HG03045 (cell line): ENCODE data around the gene MYH10.
"Not testable (repeated sequence)": the region's sequence is repeated elsewhere in the genome, so short reads cannot be mapped to it uniquely, and the experiment has no call there.

ENCODE experiments used
- ATAC-seq: cut with Tn5 transposase; IDR thresholded peaks from one replicate; pipeline ENCODE4 v1.9.1; 2021; ENCODE audit warnings: mild to moderate bottlenecking, moderate library complexity; ENCODE audit not compliant: unreplicated experiment

The MYH10 gene

DNA sequence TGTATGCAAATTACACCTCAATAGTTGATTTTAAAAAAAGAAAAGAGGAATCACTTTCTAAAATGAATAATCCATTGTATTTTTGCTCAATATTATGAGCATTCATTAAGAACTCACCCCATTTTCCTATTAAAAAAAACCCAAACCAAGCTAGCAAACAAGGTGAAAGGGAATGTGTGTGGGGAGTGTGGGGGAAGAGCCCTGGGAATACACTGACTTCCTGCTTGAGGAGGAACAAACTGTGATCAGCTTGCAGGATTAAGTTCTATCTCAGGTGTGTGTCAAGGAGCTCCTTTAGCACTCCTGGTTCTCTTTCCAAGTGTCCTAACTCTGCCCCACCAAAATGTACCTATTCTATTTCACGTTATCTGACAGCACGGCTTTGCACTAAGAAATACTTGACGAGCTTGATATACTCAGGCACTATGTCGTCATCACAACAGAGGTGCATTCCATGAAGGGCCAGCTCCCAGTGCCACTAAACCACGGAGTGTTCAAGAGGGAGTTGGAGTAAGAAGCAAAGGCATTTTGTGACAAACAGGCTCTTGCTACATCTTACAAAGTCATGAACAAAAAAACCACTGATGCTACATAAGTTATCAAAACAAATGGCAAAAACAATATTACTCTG, 73.2 kb downstream of the MYH10 start:
- ATAC-seq, result no peak

DNA sequence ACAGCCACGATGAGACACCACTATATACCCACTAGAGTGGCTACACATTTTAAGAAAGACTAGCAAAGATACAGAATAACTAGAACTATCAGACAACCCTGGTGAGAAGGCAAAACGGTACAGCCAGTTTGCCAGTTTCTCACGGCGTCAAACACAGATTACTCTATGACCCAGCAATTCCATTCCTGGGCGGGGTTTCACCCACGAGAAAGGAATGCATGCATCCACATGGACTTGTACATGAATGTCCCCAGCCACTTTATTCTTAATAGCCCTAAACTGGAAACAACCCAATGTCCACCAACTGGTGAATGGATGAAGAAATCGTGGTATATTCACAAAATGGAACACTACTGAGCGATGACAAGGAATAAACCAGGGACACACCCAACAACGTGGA, 74.5 kb downstream of the MYH10 start:
- no peak for ATAC-seq

DNA sequence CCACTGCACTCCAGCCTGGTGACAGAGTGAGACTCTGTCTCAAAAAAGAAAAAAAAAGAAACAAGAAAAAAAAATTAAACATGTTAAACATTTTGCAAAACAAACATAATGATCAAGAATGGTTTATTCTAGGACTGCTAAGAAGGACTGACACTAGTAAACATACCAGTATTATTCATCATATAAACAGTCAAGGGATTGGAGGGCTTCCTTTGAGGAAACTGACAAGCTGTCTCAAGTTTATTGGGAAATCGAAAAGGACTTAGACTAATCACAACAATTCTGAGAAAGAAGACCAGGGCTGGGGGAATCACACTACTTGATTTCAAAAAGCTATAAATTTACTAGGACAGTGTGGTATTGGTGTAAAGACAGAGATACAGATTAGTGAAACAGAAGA, 75.5 kb downstream of the MYH10 start:
- ATAC-seq, result no peak

DNA sequence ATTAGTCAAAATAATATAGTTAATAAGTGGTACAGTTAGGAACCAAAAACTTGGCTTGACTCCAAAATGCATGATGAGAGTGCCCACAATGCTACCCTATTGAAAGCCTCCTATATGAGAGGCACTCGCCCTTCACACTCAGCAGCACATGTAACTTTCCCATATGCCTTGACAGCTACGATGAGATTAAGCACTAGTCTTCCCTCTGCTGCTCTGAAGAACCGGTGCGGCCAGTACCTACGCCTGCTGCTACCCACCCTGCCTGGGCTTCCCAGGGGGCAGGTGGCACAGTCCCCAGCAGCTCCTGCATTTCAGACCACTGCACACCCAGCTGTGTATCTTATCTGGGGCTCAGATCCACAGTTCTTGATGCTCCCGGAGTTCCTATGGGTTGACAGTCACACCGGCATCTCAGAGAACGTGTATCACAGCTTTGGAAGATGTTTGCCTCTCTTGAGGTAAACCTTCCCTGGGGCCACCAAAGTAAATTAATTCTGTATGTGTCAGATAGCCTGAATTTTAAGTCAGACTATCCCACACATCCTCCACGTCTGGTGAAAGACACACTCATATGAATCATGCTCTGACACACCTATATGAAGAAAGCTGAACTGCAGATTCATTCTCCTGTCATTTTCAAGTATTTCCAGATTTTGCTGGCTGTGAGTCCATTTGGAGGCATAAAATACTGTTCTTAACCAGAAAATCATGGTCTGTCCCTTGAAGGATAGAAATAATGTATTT, 77.8 kb downstream of the MYH10 start:
- no peak for ATAC-seq

DNA sequence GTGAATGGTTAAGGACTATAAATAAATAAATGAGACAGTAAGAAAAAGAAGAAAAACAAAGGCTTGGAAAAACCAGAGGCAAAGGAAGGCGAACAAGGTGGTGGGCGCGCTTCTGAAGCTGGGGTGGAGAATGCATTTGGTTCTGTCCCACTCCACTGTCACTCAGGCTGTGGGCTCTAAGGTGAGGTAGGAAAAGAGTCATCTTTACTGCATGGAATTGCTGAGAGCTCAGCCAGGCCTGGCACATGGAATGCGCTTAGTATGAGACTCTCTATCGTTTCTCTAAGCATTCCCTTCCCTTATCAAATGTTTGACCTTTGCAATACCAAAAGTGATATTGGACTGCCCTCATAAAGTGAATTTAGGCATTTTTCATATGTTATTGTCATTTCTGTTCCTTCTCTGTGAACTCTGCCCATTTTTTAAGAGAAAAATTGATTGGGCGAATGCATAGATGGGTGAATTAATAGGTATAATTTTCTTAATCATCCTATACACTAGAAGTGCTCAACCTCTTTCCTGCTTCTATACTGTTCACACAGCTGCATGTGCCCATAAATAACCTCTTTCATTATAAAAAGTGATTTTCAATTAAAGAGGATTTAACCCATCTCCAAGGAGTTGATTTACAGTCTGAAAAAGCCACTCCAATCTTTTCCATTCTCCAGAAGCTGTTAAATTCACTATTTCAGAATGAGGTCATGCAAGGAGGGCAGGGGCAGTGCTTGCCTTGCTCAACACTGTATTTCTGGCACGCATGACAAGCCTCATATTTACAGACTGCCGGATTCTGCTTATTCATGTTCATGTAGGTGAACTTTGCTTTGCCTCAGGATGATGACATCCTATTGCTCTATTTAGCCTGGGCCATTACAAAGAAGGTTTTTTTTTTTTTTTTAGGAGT, 87.7 kb downstream of the MYH10 start:
- no peak for ATAC-seq

DNA sequence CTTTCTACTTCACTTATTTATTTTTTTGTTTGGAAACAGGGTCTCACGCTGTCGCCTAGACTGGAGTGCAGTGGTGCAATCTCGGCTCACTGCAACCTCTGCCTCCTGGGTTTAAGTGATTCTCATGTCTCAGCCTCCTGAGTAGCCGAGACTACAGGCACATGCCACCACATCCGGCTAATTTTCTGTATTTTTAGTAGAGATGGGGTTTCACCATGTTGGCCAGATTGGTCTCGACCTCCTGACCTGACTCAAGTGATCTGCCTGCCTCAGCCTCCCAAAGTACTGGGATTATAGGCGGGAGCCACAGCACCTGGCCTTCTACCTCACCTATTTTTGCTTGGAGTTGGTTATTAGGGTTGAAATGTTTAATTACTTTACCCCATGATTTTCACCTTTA, 90.5 kb downstream of the MYH10 start:
- not testable (repeated sequence) for ATAC-seq

DNA sequence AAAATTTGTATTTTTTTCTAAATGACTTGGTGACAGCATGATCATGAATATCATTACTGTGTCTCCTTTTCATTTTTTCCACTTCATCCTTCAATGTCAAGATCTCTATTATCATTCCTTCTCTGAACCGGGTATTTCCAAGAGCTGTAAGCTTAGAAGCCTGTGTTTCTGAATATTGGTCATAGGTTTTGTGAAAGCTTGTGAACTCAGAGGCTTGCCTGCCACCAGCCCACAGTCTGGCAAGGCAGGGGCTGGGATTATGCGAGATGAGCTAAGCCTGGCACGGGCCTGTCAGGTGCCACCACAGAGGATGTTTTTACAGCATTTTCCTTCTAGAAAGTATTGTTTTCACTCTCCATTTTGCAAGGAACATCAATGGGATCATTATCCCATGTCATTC, 92.8 kb downstream of the MYH10 start:
- no peak for ATAC-seq

DNA sequence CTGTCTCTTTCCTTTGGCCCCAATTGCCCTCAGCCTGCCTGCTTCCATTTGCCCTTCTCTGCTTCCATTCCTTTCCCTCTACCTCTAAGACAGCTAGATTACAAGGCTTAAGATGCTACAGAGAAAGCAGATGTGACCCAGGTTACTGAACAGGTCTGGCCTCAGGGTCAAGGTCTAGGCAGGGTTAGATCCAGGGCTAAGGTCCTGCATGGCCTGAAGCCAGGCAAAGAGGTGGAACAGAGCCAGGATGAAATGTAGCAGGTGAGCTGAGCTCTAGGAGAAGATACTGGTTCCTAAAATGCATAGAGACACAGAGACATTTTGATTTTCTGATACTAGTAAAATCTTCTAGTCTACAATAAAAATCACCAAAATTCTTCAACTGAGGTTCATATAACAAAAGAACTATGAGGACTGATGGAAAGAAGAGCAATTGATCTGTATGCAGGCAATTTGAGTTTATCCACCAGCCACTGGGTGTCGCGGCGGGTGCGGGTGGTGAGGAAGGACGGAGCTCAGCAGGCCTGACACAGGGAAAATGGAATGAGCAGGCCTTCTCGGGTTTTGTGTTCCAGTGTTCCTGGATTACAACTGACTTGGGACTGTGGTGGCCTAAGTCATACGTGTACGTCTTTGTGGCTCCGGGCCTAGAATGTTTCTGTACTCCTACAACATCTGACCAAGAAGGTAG, 95.9 kb downstream of the MYH10 start:
- ATAC-seq, result no peak

DNA sequence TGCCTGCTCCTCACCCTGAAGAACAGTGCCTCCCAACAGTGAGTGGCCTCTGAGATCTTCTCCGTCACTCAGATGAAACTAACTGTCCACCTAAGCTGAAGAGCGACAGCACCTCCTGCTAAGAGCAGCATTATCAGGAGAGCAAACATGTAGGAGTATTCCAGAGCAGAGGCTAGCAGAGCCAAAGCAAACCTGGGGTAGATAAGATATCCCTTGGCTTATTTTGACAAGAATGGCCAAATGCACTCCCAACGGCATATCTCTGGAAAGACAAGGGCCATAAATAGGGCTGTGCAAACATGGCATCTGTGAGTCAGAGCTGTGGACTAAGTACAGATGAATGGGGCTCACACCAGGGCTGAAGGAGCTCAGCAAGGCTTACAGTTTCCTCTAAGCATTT, 98.5 kb downstream of the MYH10 start:
- no peak for ATAC-seq

DNA sequence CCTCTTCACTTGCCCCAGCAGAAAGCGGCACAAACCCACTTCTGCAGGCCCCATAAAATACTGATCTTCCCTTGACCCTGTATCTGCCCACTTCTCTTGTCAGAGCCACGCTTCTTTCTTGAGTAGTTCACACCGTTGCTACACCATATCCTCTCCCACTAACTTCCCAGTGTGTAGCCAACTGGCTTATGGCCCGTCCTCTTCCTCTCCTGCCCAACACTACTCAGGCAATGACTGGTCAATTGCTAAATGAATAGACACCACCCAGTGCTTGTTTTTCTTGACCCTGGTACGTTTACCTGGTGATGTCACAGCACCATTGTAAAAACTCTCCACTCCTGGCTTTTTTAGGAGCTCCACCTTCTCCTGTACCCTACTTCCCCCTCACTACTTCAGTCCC, 107.9 kb downstream of the MYH10 start:
- ATAC-seq, result no peak

DNA sequence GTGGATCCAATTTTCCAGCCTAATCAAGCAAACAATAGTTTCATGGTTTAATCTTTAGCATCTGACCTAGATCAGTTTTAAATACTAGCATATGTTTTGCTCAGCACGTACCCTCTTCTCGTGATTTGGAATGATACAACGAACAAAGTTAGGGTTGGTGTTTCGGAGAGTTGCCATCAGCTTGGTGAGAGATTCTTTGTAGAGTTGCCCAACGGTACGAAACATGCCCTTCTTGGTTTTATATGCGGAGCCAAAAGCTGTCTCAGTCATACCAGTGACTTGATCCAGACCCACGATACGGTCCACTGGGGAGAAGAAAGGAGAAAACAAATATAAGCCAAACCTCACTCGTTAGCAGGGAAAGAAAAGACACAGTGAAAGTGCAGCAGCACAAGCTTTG, 109.5 kb downstream of the MYH10 start:
- no peak for ATAC-seq

DNA sequence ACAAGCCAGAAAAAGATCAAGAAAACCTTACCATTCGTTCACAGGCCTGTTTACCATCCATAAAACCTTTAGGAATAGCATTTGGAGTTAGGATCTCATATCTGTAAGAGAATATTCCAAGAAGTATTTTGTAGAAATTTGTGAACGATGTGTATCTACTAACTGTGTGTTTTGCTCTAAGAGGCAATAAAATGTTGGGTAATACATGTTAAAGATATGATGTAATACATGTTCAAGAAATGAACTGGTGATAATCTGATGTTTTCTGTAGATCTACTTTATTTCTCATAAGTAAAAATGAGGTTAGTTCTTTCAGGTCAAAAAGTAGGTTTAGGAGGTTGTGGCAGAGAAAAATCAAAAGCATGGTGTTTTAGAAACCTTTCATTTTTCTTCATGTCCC, 111.7 kb downstream of the MYH10 start:
- no peak for ATAC-seq

DNA sequence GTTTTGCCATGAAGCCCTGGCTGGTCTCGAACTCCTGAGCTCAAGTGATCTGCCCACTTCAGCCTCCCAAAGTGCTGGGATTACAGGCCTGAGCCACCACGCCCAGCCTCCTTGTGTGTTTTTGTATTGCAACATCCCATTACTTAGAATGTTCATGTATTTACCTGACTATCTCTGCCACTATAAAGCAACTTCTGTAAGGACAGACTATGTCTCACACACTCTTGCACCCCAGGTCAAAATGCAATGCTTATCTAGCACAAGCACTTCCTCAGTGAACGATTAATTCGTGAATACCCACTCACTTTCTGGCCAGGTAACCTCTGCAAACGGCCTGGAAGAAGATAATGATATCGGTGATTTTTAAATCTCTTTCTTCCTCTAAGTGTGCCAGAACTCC, 112.2 kb downstream of the MYH10 start:
- ATAC-seq, result no peak

DNA sequence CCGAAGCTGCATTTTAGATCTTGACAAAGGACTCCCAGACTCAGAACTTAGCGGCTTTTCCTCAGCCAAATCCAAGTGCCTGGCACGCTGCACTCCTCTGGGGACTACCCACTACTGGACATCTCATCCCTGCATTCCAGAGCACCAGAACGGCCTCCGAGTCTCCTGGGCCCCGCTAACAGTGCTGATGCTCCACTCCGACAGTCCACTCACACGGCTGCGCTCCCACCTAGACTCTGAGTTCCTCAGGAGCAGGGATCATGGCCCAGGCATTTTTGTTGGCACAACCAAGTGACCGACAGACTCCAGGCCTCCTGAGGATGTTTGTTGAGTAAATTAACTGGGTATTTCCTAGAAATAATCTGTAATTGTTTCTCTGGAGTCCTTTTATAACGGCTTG, 115.7 kb downstream of the MYH10 start:
- no peak for ATAC-seq

DNA sequence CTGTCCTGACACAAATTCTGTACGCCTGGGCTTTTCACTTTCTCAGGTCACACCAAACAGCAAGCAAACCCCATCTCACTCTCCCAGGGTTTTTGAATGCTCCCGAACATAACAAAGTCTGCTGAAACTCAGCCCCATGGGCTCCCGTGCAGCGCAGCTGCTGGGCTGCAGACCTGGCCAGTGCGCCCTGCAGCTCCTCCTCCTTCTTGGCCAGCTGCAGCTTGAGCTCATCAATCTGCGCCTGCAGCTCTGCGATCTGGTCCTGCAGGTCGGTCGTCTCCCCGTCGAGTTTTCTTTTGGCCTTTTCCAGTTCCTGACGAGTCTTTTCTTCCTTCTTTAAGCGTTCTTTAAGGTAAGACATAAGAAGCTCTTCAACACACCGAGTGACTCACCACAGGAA, 124.4 kb downstream of the MYH10 start:
- no peak for ATAC-seq

DNA sequence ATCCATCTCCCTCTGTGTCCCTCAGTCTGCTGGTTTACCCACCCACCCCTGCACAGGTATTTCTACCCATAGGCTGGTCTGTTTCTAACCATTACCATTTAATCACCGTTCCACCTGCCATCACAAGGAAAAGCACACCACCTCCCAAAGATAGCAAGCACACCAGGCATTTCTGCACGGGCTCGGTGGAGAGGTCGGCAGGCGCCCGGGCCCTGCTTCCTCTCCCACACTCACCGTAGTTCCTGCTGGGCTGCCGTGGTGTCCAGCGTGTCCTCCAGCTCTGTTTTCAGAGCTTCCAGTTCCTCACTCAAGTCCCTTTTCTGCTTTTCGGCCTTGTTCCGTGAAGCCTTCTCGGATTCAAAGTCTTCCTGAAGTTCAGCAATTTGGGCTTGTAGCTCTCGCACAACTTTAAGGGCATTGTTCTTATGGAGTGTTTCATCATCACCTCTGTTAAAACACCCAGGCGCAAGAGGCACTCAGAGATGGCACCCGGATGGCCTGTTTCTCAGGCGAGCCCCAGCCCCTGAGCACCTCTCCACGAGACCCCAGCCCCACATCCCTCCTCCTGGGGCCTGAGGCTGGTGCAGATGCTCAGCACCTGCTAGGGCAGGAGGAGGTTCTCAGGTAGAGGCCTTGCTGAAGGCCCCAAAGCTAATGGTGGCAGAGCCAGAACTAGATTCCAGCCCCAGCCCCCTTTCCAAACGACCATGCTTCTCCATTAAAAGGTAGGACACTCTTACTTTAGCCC, 125.9 kb downstream of the MYH10 start:
- no peak for ATAC-seq

DNA sequence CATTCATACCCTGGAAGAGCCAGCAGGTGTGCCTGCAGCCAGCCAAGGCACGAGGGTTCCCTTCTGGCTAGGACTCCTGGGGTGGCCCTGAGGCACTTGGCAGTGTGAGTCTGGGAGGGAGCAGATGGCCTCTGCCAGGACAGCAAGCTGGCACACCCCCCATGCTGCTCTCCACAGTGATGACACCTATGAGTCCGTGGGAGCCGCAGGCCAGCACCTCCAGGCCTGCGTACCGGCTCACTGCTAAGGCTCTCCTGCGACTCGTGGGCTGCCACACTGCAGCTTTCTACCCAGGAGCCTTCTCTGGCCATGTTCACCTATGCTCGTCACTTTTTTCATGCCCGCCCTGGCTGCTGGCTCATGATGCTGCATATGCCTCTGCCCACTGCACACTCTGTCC, 126.7 kb downstream of the MYH10 start:
- ATAC-seq, result no peak

DNA sequence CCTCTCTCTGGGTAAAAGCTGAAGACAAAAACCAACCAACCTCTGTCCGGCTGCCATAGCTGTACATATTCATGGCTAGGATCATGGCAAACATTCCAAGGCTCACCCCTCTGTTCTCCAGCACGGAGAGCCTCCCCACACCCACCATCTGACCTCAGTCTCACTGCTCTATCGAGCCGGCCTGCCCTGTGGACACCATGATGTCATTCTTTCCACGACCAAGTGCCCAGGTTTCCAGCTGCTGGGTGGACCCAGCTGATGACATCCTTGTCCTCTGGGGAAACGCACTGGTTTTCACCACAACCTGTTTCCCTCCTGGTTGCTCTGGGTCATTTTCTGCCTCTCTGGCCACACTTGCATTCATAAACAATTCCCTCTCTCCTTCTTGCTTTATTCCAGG, 127.2 kb downstream of the MYH10 start:
- ATAC-seq, result no peak

DNA sequence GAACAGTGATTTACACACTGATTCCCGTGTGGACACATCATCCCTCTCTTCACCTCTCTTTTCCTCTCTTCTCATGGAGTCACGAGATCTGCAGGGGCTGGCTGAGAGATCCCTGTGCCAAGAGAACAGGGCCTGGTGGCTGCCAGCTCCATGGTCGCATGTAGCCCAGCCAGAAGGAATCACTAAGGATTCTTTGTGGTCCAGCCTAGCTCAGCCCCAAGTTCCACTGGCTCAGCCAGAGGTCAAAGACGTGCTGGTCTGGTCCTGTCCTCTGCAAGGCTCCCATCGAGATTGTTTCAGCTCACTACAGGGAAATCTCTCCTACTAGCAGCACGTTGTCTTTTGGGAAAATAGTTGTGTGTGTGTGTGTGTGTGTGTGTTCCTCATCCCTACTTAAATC, 128.4 kb downstream of the MYH10 start:
- no peak for ATAC-seq

DNA sequence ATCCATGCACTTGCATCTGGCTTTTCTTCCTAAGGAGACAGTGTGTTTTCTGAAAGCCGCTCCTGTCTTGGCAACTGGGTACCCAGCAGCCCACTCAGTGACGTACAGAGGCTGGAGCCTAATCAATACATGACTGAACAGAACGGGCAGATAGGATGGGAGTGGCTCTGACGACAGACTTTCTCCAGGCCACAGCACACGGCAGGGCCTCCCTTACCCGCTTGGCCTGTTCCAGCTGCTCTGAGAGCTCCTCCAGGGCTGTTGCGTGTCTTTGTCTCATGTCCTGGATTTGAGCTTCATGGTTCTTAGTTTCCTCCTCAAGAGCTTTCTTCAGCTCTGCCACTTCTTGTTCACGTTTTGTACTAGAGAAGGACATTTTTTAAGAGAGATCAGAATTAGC, 129.9 kb downstream of the MYH10 start:
- no peak for ATAC-seq

DNA sequence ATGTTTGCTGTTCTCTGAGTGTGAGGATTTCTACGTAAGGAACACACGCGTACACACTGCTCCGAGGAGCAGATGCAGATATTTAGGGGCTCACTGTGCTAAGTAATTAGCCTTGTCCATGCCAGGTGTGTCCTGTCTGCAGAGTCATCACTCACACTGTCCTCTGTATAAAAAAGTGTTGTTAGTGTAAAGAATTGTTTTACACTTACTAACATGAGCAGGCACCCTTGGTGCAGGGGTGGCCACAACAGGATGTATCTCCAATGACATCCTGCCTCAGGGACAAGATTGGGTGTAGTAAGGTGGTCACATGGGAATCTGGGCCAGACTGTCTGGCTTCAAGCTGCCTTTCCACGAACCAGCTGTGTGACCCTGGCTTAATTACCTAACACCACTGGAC, 130.9 kb downstream of the MYH10 start:
- ATAC-seq, result no peak
